ENCODE results near the gene TPT1. TPM values are rescaled to one million over a fixed set of nuclear protein-coding genes. Genes with fewer than 3 reads are reported as not detected.

TPT1 gene
- total and polyA plus RNA-seq, 4 donors: 2,791 to 8,629 (median 4,381) TPM

DNA sequence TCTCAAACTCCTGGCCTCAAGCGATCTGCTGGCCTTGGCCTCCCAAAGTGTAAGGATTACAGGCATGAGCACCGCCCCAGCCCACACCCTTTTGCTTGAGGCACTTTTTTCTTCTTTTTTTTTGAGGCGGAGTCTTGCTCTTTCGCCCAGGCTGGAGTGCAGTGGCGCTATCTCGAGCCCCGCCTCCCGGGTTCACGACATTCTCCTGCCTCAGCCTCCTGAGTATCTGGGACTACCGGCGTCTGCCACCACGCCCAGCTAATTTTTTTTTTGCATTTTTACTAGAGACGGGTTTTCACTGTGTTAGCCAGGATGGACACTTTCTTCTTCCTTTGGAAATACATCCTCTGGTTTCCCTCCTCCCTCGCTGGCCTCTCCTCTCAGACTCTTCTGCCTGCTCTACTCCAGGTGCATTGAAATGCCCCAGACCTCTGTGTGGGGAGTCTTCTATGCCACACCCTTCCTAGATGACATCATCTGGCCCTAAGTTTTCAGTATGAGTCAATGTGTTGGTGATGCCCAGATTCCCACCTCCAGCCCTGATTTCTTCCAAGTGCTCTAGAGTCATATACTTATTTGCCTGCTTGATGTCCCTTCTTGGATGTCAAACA lies 20.7 kb upstream of the TPT1 start:
- 94 to 97% methylated on average over 14 of the region's 14 CpGs for WGBS, 2 donors
- H3K9ac ChIP-seq (ENCODE audit: insufficient read depth in 1 of 2, low read length in 2 of 2): no peak overlapping the region
- no peak overlapping the region for H3K4me3 ChIP-seq
- no peaks in the 10 kb centered on the region for H3K9me3 ChIP-seq (ENCODE audit: control insufficient read depth in 4 of 4, insufficient read depth in 3 of 4, low read length in 3 of 4)
- no peak for DNase-seq
- H3K27me3 ChIP-seq (ENCODE audit: control insufficient read depth in 3 of 3, insufficient read depth in 3 of 3, low read length in 2 of 3): no peaks in the 10 kb centered on the region
- no peak overlapping the region for H3K27ac ChIP-seq (ENCODE audit: low read depth in 1 of 2, low read length in 1 of 2)
- TF ChIP-seq, protein P1, sequence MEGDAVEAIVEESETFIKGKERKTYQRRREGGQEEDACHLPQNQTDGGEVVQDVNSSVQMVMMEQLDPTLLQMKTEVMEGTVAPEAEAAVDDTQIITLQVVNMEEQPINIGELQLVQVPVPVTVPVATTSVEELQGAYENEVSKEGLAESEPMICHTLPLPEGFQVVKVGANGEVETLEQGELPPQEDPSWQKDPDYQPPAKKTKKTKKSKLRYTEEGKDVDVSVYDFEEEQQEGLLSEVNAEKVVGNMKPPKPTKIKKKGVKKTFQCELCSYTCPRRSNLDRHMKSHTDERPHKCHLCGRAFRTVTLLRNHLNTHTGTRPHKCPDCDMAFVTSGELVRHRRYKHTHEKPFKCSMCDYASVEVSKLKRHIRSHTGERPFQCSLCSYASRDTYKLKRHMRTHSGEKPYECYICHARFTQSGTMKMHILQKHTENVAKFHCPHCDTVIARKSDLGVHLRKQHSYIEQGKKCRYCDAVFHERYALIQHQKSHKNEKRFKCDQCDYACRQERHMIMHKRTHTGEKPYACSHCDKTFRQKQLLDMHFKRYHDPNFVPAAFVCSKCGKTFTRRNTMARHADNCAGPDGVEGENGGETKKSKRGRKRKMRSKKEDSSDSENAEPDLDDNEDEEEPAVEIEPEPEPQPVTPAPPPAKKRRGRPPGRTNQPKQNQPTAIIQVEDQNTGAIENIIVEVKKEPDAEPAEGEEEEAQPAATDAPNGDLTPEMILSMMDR (IDR thresholded peaks at IDR 0.05; ENCODE audit: control extremely low read depth, extremely low read depth): no peak
- no peaks in the 10 kb centered on the region for H3K4me1 ChIP-seq (ENCODE audit: control insufficient read depth in 5 of 5, insufficient read depth in 5 of 5, low read length in 5 of 5)
- no peak for ATAC-seq (ENCODE audit: insufficient read depth, low FRiP score)
- H3K36me3 ChIP-seq (ENCODE audit: control insufficient read depth in 4 of 4, insufficient read depth in 4 of 4, low read length in 4 of 4): peaks cover 0 to 28% (median 21%) of the 10 kb centered on the region in 4 donors

- no peak overlapping the region for H3K9ac ChIP-seq (ENCODE audit: insufficient read depth in 1 of 2, low read length in 2 of 2)
- H3K4me1 ChIP-seq (ENCODE audit: control insufficient read depth in 5 of 5, insufficient read depth in 5 of 5, low read length in 5 of 5): no peaks in the 10 kb centered on the region
- no peak for ATAC-seq (ENCODE audit: insufficient read depth, low FRiP score)
- H3K27ac ChIP-seq (ENCODE audit: low read depth in 1 of 2, low read length in 1 of 2): no peak overlapping the region
- H3K27me3 ChIP-seq (ENCODE audit: control insufficient read depth in 3 of 3, insufficient read depth in 3 of 3, low read length in 2 of 3): no peaks in the 10 kb centered on the region
- WGBS, 2 donors: 28 to 67% methylated on average over 7 of the region's 7 CpGs
- H3K4me3 ChIP-seq: no peak overlapping the region
- peaks cover 2 to 32% (median 14%) of the 10 kb centered on the region in 4 donors for H3K36me3 ChIP-seq (ENCODE audit: control insufficient read depth in 4 of 4, insufficient read depth in 4 of 4, low read length in 4 of 4)
- no peak for DNase-seq
- H3K9me3 ChIP-seq (ENCODE audit: control insufficient read depth in 4 of 4, insufficient read depth in 3 of 4, low read length in 3 of 4): no peaks in the 10 kb centered on the region
- TF ChIP-seq, protein P1 (IDR thresholded peaks at IDR 0.05; ENCODE audit: control extremely low read depth, extremely low read depth): no peak
Observed at GRCh38 chr13:45356966-45357672, 16.1 kb upstream of the TPT1 start.

- no peak overlapping the region for H3K4me3 ChIP-seq
- ATAC-seq (ENCODE audit: insufficient read depth, low FRiP score) (no peak), DNase-seq (no peak)
- peaks cover 2 to 34% (median 18%) of the 10 kb centered on the region in 4 donors for H3K36me3 ChIP-seq (ENCODE audit: control insufficient read depth in 4 of 4, insufficient read depth in 4 of 4, low read length in 4 of 4)
- H3K9me3 ChIP-seq (ENCODE audit: control insufficient read depth in 4 of 4, insufficient read depth in 3 of 4, low read length in 3 of 4): peaks cover 0 to 2% (median 0%) of the 10 kb centered on the region in 4 donors
- H3K27ac ChIP-seq (ENCODE audit: low read depth in 1 of 2, low read length in 1 of 2): no peak overlapping the region
- 87 to 100% methylated on average over 1 of the region's 1 CpG for WGBS, 2 donors
- no peaks in the 10 kb centered on the region for H3K27me3 ChIP-seq (ENCODE audit: control insufficient read depth in 3 of 3, insufficient read depth in 3 of 3, low read length in 2 of 3)
- no peaks in the 10 kb centered on the region for H3K4me1 ChIP-seq (ENCODE audit: control insufficient read depth in 5 of 5, insufficient read depth in 5 of 5, low read length in 5 of 5)
- TF ChIP-seq, protein P1 (IDR thresholded peaks at IDR 0.05; ENCODE audit: control extremely low read depth, extremely low read depth): no peak
- no peak overlapping the region for H3K9ac ChIP-seq (ENCODE audit: insufficient read depth in 1 of 2, low read length in 2 of 2)
Observed at GRCh38 chr13:45353895-45354294, 12.9 kb upstream of the TPT1 start.

All from lung (tissue), 12 donors.